GM12878 (cell line): ENCODE data around the gene TOPAZ1. TPM values are rescaled to one million over a fixed set of nuclear protein-coding genes. Genes with fewer than 3 reads are reported as not detected.

ENCODE experiments used
- BACH1 ChIP-seq: fragments of 450-650 bp; IDR thresholded peaks from 2 replicates; pipeline ENCODE4 v1.6.1; 2017; ENCODE audit warnings: mild to moderate bottlenecking, borderline replicate concordance
- BCLAF1 ChIP-seq: fragments of 450-650 bp; IDR thresholded peaks from 2 replicates; pipeline ENCODE4 v1.6.1; 2017; ENCODE audit warnings: antibody characterized with exemption, mild to moderate bottlenecking, moderate library complexity
- BHLHE40 ChIP-seq, 2 experiments: fragments of 450-650 bp in 1 of 2; IDR thresholded peaks; 2 replicates each; pipeline ENCODE4 v1.6.1; 2011 to 2017; ENCODE audit warnings: low read depth in 2 of 2, borderline replicate concordance in 1 of 2, improper control_type of control experiment in 1 of 2, low read length in 1 of 2, mild to moderate bottlenecking in 1 of 2
- CHD1 ChIP-seq: IDR thresholded peaks from 2 replicates; pipeline ENCODE4 v1.6.1; 2012; ENCODE audit warnings: low read depth, low read length, improper control_type of control experiment
- CUX1 ChIP-seq: IDR thresholded peaks from 2 replicates; pipeline ENCODE4 v1.6.1; 2012; ENCODE audit warnings: improper control_type of control experiment, low read depth, low read length; ENCODE audit not compliant: insufficient replicate concordance
- FOXK2 ChIP-seq: fragments of 450-650 bp; IDR thresholded peaks from 2 replicates; pipeline ENCODE4 v1.6.1; 2017; ENCODE audit warnings: mild to moderate bottlenecking, moderate library complexity
- IKZF2 ChIP-seq, 2 experiments: fragments of 450-650 bp; IDR thresholded peaks; 2 replicates each; pipeline ENCODE4 v1.6.1; 2017; ENCODE audit warnings: mild to moderate bottlenecking in 2 of 2, moderate library complexity in 2 of 2
- KLF5 ChIP-seq: fragments of 450-650 bp; IDR thresholded peaks from 2 replicates; pipeline ENCODE4 v1.6.1; 2014; ENCODE audit warnings: mild to moderate bottlenecking; ENCODE audit not compliant: partially characterized antibody
- MLLT1 ChIP-seq: fragments of 450-650 bp; IDR thresholded peaks from 2 replicates; pipeline ENCODE4 v1.6.1; 2016; ENCODE audit warnings: mild to moderate bottlenecking
- NKRF ChIP-seq: fragments of 450-650 bp; conservative IDR thresholded peaks from 2 replicates; pipeline ENCODE4 v1.6.1; 2017; ENCODE audit warnings: mild to moderate bottlenecking, moderate library complexity
- RUNX3 ChIP-seq: IDR thresholded peaks from 2 replicates; pipeline ENCODE4 v1.6.1; 2012; ENCODE audit warnings: low read length, inconsistent platforms
- SRF ChIP-seq, 2 experiments: IDR thresholded peaks; 2 replicates each; pipeline ENCODE4 v1.6.1; 2011; ENCODE audit warnings: low read depth in 2 of 2, low read length in 2 of 2, mild to moderate bottlenecking in 1 of 2, moderate library complexity in 1 of 2
- TARDBP ChIP-seq: IDR thresholded peaks from 2 replicates; pipeline ENCODE4 v1.6.1; 2016; ENCODE audit warnings: borderline replicate concordance
- TBL1XR1 ChIP-seq: IDR thresholded peaks from 2 replicates; pipeline ENCODE4 v1.6.1; 2012; ENCODE audit warnings: low read depth, low read length, improper control_type of control experiment
- USF2 ChIP-seq: IDR thresholded peaks from 2 replicates; pipeline ENCODE4 v1.6.1; 2011; ENCODE audit warnings: low read depth, low read length, improper control_type of control experiment, borderline replicate concordance
- YY1 ChIP-seq: IDR thresholded peaks from 2 replicates; pipeline ENCODE4 v1.6.1; 2011; ENCODE audit warnings: low read depth, mild to moderate bottlenecking, low read length
- polyA plus RNA-seq, 11 experiments: library from polyadenylated mRNA; depleted of rRNA in 4 of 11; unstranded in 6 of 11; stranded (reverse) in 5 of 11; fragments of >200 nt; fragmentation: Nextera tagmentation in 4 of 11; fragmentation: Illumina TruSeq in 1 of 11; extraction: Ambion mirVana in 4 of 11; extraction: Trizol in 1 of 11; gene quantifications; 1 replicate in 1 of 11; 2 replicates in 10 of 11; pipeline versions ENCODE4 v1.2.1 to v1.2.3, GENCODE V29; 2011 to 2016; ENCODE audit warnings: inconsistent platforms in 2 of 11, missing spikeins in 2 of 11, low read depth in 1 of 11
- total RNA-seq, 4 experiments: library from RNA; depleted of rRNA in 3 of 4; stranded (reverse); fragments of >200 nt in 3 of 4; fragmentation: Illumina TruSeq in 1 of 4; extraction: Trizol in 1 of 4; gene quantifications; 2 replicates each; pipeline versions ENCODE4 v1.2.1 to v1.2.3, GENCODE V29; 2013 to 2021

The TOPAZ1 gene
- total and polyA plus RNA-seq, 10 of the 15 experiments (the other 5 are each of a cell fraction or from before 2014, with no cell fraction given), result 0.02 TPM; not detected in 9

GRCh38 chr3:44338010-44338827 is 96.5 kb downstream of the TOPAZ1 start, which contains the start of gene TCAIM (continued):
- TF ChIP-seq BHLHE40 (IDR thresholded peaks at IDR 0.05; ENCODE audit: borderline replicate concordance in 1 of 2, low read depth in 2 of 2, low read length in 1 of 2) (peak; percentile 71 to 97; a peak in 3 of 4 replicates), YY1 (no peak), SRF (IDR thresholded peaks at IDR 0.05; ENCODE audit: low read depth in 2 of 2, low read length in 2 of 2) (no peak), USF2 (no peak), CUX1 (no peak), CHD1 (peak; percentile 88; the same call in 1 of the 2 replicates), BACH1 (peak; percentile 62), IKZF2 (IDR thresholded peaks at IDR 0.05) (peak in 1 of 2 experiments; percentile 58; a peak in 3 of 4 replicates), TBL1XR1 (no peak; the same call in 1 of the 2 replicates), NKRF (peak; percentile 4; the same call in 1 of the 2 replicates), FOXK2 (no peak; the same call in none of the 2 replicates), RUNX3 (0 out of 2 replicates have a peak, but pooled peaks have one; percentile 13), MLLT1 (no peak), TARDBP (no peak; the same call in 1 of the 2 replicates), KLF5 (peak; percentile 96), BCLAF1 (peak; percentile 83)
